HepG2 (cell line): Measurements from ENCODE around the gene WDR48. TPM values are rescaled to one million over a fixed set of nuclear protein-coding genes. Genes with fewer than 3 reads are reported as not detected.

Source experiments
- ATAC-seq: fragments of 200-7000 bp; cut with Tn5 transposase; 3 replicates; pipeline ENCODE4 v1.9.1; 2020; ENCODE audit warnings: mild to moderate bottlenecking, moderate library complexity
- BruUV-seq: library from RNA; stranded (reverse); fragments of 400-500 nt; replicated peaks from 2 replicates; lab custom pipeline; 2021; lab: Mats Ljungman, UMichigan
- CTCF ChIA-PET: fragments of 300-600 bp; formaldehyde crosslinking; extraction: SDS; loops from one replicate; lab custom pipeline; 2021; ENCODE audit warnings: low total read pairs, inconsistent platforms, low intra/inter-chr PET ratio; lab: Yijun Ruan, JAX
- POLR2A ChIA-PET: fragments of 350-600 bp; sonication (Branson Sonifier 250); formaldehyde crosslinking; loops from one replicate; lab custom pipeline; 2020; ENCODE audit warnings: antibody characterized with exemption, inconsistent platforms; lab: Yijun Ruan, JAX
- DNase-seq: peaks from one replicate; pipeline ENCODE4 v3.0.0-alpha.2; 2015; ENCODE audit warnings: low spot score
- FAIRE-seq: peaks from 3 replicates; lab custom pipeline; 2011; peaks lifted over from hg19 to GRCh38; lab: Jason Lieb, UNC
- H2AFZ ChIP-seq: one replicate; pipeline ENCODE4 v1.6.1; 2011; ENCODE audit warnings: low read length, inconsistent platforms
- H3K27ac ChIP-seq: fragments of 300-600 bp; 3 replicates; pipeline ENCODE4 v1.8.0; 2011; ENCODE audit warnings: mixed run types, mild to moderate bottlenecking, mixed read lengths, low read length, inconsistent platforms; ENCODE audit not compliant: insufficient read depth; ENCODE audit errors: extremely low read length
- H3K27me3 ChIP-seq, 2 experiments: fragments of 200-600 bp in 1 of 2; 2 replicates in 1 of 2; 3 replicates in 1 of 2; pipeline versions ENCODE4 v1.6.0 to v1.8.0; 2011; ENCODE audit warnings: low read length in 2 of 2, mild to moderate bottlenecking in 2 of 2, moderate library complexity in 2 of 2, inconsistent platforms in 1 of 2; ENCODE audit not compliant: insufficient read depth in 2 of 2, control insufficient read depth in 1 of 2
- H3K36me3 ChIP-seq, 2 experiments: fragments of 200-600 bp in 1 of 2; replicated peaks in 1 of 2; 2 replicates in 1 of 2; 3 replicates in 1 of 2; pipeline versions ENCODE4 v1.5.1 to v1.8.0; 2011; ENCODE audit warnings: low read length in 2 of 2, inconsistent platforms in 1 of 2; ENCODE audit not compliant: insufficient read depth in 2 of 2, control insufficient read depth in 1 of 2
- H3K4me1 ChIP-seq: 2 replicates; pipeline ENCODE4 v1.5.1; 2012; ENCODE audit warnings: low read length, inconsistent platforms; ENCODE audit not compliant: insufficient read depth
- H3K4me2 ChIP-seq: 2 replicates; pipeline ENCODE4 v1.6.0; 2011; ENCODE audit warnings: low read depth, low read length, inconsistent platforms
- H3K4me3 ChIP-seq, 3 experiments: fragments of 200-600 bp in 1 of 3; sonication (generic), shearing (Covaris generic) in 1 of 3; replicated peaks in 1 of 3; 2 replicates each; pipeline ENCODE4 v1.5.1; 2011 to 2016; ENCODE audit warnings: low read length in 3 of 3, inconsistent platforms in 2 of 3, low read depth in 2 of 3, mild to moderate bottlenecking in 2 of 3, control low read depth in 1 of 3, mixed read lengths in 1 of 3; ENCODE audit not compliant: insufficient read depth in 1 of 3
- H3K79me2 ChIP-seq: one replicate; pipeline ENCODE4 v1.6.1; 2011; ENCODE audit warnings: low read length, inconsistent platforms; ENCODE audit not compliant: insufficient read depth
- H3K9ac ChIP-seq: 2 replicates; pipeline ENCODE4 v1.6.0; 2011; ENCODE audit warnings: mild to moderate bottlenecking, low read depth, low read length, inconsistent platforms; ENCODE audit not compliant: insufficient read depth
- H3K9me3 ChIP-seq: 2 replicates; pipeline ENCODE4 v1.5.1; 2012; ENCODE audit warnings: mild to moderate bottlenecking, low read length
- H4K20me1 ChIP-seq: 2 replicates; pipeline ENCODE4 v1.6.0; 2011; ENCODE audit warnings: inconsistent platforms, mild to moderate bottlenecking, low read length, moderate library complexity; ENCODE audit not compliant: insufficient read depth
- AGO2 ChIP-seq: fragments of 200-400 bp; formaldehyde crosslinking; optimal IDR thresholded peaks from 2 replicates; pipeline ENCODE3; 2017; ENCODE audit warnings: mild to moderate bottlenecking, low read depth, low read length, moderate library complexity
- ETS1 ChIP-seq: sonication (generic); formaldehyde crosslinking; IDR thresholded peaks from 2 replicates; pipeline ENCODE4 v1.4.0; 2020; ENCODE audit warnings: missing genetic modification reagents
- ETV6 ChIP-seq: sonication (generic); formaldehyde crosslinking; conservative IDR thresholded peaks from 2 replicates; pipeline ENCODE4 v1.4.0; 2020; ENCODE audit warnings: missing genetic modification reagents
- HBP1 ChIP-seq: IDR thresholded peaks from 2 replicates; pipeline ENCODE4 v1.6.1; 2016; ENCODE audit warnings: low read depth, control low read depth
- KAT8 ChIP-seq: IDR thresholded peaks from 2 replicates; pipeline ENCODE4 v1.6.1; 2016; ENCODE audit warnings: missing genetic modification reagents, missing compliant biosample characterization
- NFATC3 ChIP-seq: sonication (generic); formaldehyde crosslinking; IDR thresholded peaks from 2 replicates; pipeline ENCODE4 v1.5.1; 2020; ENCODE audit warnings: mild to moderate bottlenecking, missing genetic modification reagents
- PAXIP1 ChIP-seq: sonication (generic); formaldehyde crosslinking; conservative IDR thresholded peaks from 2 replicates; pipeline ENCODE4 v1.4.0; 2020; ENCODE audit warnings: mild to moderate bottlenecking, missing genetic modification reagents, moderate library complexity
- PRMT3 ChIP-seq: sonication (generic); formaldehyde crosslinking; IDR thresholded peaks from 2 replicates; pipeline ENCODE4 v1.8.1; 2022; ENCODE audit warnings: low read depth, mild to moderate bottlenecking, moderate library complexity, missing genetic modification reagents, borderline replicate concordance
- RELA ChIP-seq: sonication (generic); formaldehyde crosslinking; IDR thresholded peaks from 2 replicates; pipeline ENCODE4 v1.4.0; 2020; ENCODE audit warnings: missing genetic modification reagents
- SATB2 ChIP-seq: sonication (generic); formaldehyde crosslinking; IDR thresholded peaks from 2 replicates; pipeline ENCODE4 v1.5.0; 2020; ENCODE audit warnings: missing genetic modification reagents
- SIN3B ChIP-seq: fragments of 150-350 bp; IDR thresholded peaks from 2 replicates; pipeline ENCODE4 v1.6.1; 2014; ENCODE audit warnings: low read length
- STAG1 ChIP-seq: sonication (generic); formaldehyde crosslinking; IDR thresholded peaks from 2 replicates; pipeline ENCODE4 v1.4.0; 2020; ENCODE audit warnings: missing genetic modification reagents
- U2AF1 ChIP-seq: fragments of 200-400 bp; formaldehyde crosslinking; optimal IDR thresholded peaks from 2 replicates; pipeline ENCODE3; 2017; ENCODE audit warnings: mild to moderate bottlenecking, low read depth, low read length
- ZSCAN30 ChIP-seq: sonication (generic); formaldehyde crosslinking; IDR thresholded peaks from 2 replicates; pipeline ENCODE4 v1.5.0; 2020; ENCODE audit warnings: mild to moderate bottlenecking, missing genetic modification reagents
- ZSCAN31 ChIP-seq: sonication (generic); formaldehyde crosslinking; IDR thresholded peaks from 2 replicates; pipeline ENCODE4 v1.5.0; 2020; ENCODE audit warnings: low read depth, mild to moderate bottlenecking, missing genetic modification reagents
- WGBS: methylation state at CpG from one replicate; pipeline ENCODE4 v1.1.6; 2017; ENCODE audit warnings: low lambda C conversion rate; 5-methylcytosine and 5-hydroxymethylcytosine counted together
- in situ Hi-C: cut with HindIII; loops from 2 replicates; pipeline ENCODE4 v1.10.0; 2017; ENCODE audit warnings: low pct_unique_long_range_greater_than_20kb; ENCODE audit not compliant: extremely low pct_ligation_motif_present
- intact Hi-C: fragments of 100-400 bp; cut with micrococcal nuclease; formaldehyde crosslinking; loops from one replicate; pipeline ENCODE4 v1.10.0; 2022; ENCODE audit not compliant: unreplicated experiment
- polyA plus RNA-seq, 8 experiments: library from polyadenylated mRNA; depleted of rRNA in 3 of 8; stranded (reverse) in 7 of 8; unstranded in 1 of 8; fragments of >200 nt; fragmentation: Illumina TruSeq in 4 of 8; extraction: Trizol in 4 of 8; gene quantifications; 2 replicates each; pipeline versions ENCODE4 v1.2.1 to v1.2.3, GENCODE V29; 2011 to 2016; ENCODE audit warnings: low read depth in 4 of 8, missing spikeins in 1 of 8, mixed read lengths in 1 of 8; ENCODE audit not compliant: insufficient read depth in 1 of 8
- total RNA-seq, 5 experiments: library from RNA; depleted of rRNA; stranded (reverse); fragments of >200 nt; fragmentation: Illumina TruSeq; extraction: Trizol; gene quantifications; 2 replicates each; pipeline ENCODE4 v1.2.3, GENCODE V29; 2016; ENCODE audit warnings: low read depth in 1 of 5

WDR48 gene
- total and polyA plus RNA-seq, 2 of the 13 experiments (the other 11 are each of a cell fraction or from before 2014, with no cell fraction given): 29.2 to 31.2 TPM

DNA sequence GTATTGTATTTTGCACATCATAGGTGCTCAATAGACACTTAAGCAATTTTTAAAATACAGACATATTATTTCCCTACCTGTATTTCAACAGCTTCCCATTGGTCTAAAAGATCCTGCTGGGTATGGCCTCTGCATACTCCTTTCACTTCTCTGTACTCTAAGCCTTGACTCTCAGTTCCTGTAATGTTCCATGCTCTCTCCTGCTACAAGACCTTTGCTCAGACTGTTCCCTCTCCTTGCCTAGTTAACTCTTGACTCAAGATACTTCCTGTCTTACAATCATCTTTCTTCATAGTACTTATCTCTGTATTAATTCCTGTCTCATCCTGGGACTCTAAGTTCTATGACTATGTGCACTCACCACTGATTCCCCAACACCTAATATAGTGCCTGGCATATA, 1.8 kb upstream of the WDR48 start:
- ChIA-PET CTCF (no interaction called here), POLR2A (no interaction called here)
- Histone ChIP-seq H2AFZ (no peak overlapping the region), H3K4me3 (no peak overlapping the region), H3K9me3 (no peaks in the 10 kb centered on the region), H3K4me2 (no peak overlapping the region), H4K20me1 (no peaks in the 10 kb centered on the region), H3K9ac (no peak overlapping the region), H3K36me3 (no peaks in the 10 kb centered on the region), H3K4me1 (peaks cover 26% of the 10 kb centered on the region), H3K27ac (no peak overlapping the region), H3K79me2 (peaks cover 29% of the 10 kb centered on the region), H3K27me3 (no peaks in the 10 kb centered on the region; a peak in 2 of 5 replicates)
- FAIRE-seq (no peak), ATAC-seq (no peak), DNase-seq (no peak)
- in situ Hi-C loops (no loop called here), intact Hi-C loops (no loop called here)
- TF ChIP-seq ZSCAN30 (CRISPR knock-in tag) (no peak), HBP1 (CRISPR knock-in tag) (no peak), STAG1 (no peak), ETS1 (no peak), RELA (CRISPR knock-in tag) (no peak)
- TF ChIP-seq, all 625 proteins: peak for 0
- no TSS peak for BruUV-seq

- intact Hi-C loops (no loop called here), in situ Hi-C loops (no loop called here)
- ChIA-PET POLR2A (no interaction called here), CTCF (no interaction called here)
- no peak for ATAC-seq
- BruUV-seq: no TSS peak
- Histone ChIP-seq H3K9ac (peak overlapping the region; percentile 86), H3K4me1 (peaks cover 26% of the 10 kb centered on the region), H3K36me3 (no peaks in the 10 kb centered on the region), H3K27me3 (no peaks in the 10 kb centered on the region; a peak in 2 of 5 replicates), H2AFZ (no peak overlapping the region), H4K20me1 (no peaks in the 10 kb centered on the region), H3K4me3 (peak overlapping the region; percentile 74 to 95 (median 86)), H3K9me3 (no peaks in the 10 kb centered on the region), H3K79me2 (peaks cover 50% of the 10 kb centered on the region), H3K27ac (peak overlapping the region; percentile 84), H3K4me2 (peak overlapping the region; percentile 82)
- FAIRE-seq: no peak
- WGBS: 1% methylated on average over 11 of the region's 11 CpGs
- DNase-seq: no peak
- no peak for TF ChIP-seq PRMT3 (CRISPR knock-in tag)
- no peak for TF ChIP-seq ZSCAN31 (CRISPR knock-in tag)
- TF ChIP-seq SIN3B: no peak
- no peak for TF ChIP-seq U2AF1
- TF ChIP-seq AGO2: no peak
- no peak for TF ChIP-seq KAT8 (CRISPR knock-in tag)
- no peak for TF ChIP-seq PAXIP1
- TF ChIP-seq SATB2 (CRISPR knock-in tag): no peak
- no peak for TF ChIP-seq NFATC3 (CRISPR knock-in tag)
- TF ChIP-seq ETV6 (CRISPR knock-in tag): no peak
These were observed 767 bp downstream of the WDR48 start for GRCh38 chr3:39052583-39052982.
